ENCODE measurements around the gene WDR90. TPM values are rescaled to one million over a fixed set of nuclear protein-coding genes. Genes with fewer than 3 reads are reported as not detected.

The WDR90 gene
- total and polyA plus RNA-seq, 2 of the 13 experiments (the other 11 are each of a cell fraction or from before 2014, with no cell fraction given): 14.9 to 28.9 TPM

DNA sequence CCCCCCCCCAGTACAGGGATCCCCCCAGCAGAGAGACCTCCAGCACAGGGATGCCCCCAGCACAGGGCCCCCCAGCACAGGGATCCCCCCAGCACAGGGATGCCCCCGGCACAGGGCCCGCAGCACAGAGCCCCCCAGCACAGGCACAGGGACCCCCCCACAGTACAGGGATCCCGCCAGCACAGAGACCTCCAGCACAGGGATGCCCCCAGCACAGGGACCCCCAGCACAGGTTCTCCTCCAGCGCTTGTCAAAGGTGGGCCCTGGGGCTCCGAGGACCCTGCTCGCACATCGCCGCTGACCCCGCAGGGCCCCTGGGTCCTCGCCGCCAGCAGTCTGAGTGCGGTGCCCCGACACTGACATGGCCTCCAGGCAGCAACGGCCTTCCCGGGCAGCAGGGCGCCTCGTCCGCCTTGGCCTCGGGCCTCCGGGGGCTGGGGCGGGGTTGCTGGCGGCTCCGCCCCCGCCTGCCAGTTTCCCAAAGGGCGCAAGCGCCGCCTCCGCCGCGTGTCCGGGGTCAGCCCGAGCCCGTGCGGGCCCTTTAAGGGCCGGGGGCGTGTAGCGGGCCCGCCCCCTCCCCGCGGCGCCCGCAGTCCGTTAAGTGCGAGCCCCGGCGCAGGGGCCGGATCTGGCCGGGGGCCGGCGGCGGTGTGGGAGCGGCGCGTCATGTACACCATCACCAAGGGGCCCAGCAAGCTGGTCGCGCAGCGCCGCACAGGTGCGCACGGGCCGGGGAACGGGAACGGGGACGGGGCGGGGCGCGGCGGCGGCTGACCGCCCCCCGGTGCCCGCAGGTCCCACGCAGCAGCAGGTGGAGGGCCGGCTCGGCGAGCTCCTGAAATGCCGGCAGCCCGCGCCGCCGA is 7.6 kb upstream of the WDR90 start, which contains the start of gene MCRIP2 (continued):
- TF ChIP-seq ZNF737 (CRISPR knock-in tag; IDR thresholded peaks at IDR 0.05; ENCODE audit: borderline replicate concordance) (no peak), ZNF761 (CRISPR knock-in tag; conservative IDR thresholded peaks at IDR 0.05) (no peak; the same call in 1 of the 2 replicates), SAP130 (CRISPR knock-in tag; IDR thresholded peaks at IDR 0.05; ENCODE audit: low read depth) (peak; percentile 77), ZC3H4 (CRISPR knock-in tag; IDR thresholded peaks at IDR 0.05; ENCODE audit: borderline replicate concordance) (no peak), PHF21A (CRISPR knock-in tag; IDR thresholded peaks at IDR 0.05) (no peak; the same call in 1 of the 2 replicates), HCFC1 (IDR thresholded peaks at IDR 0.05; ENCODE audit: low read depth, low read length) (no peak), DPF2 (CRISPR knock-in tag; IDR thresholded peaks at IDR 0.05; ENCODE audit: borderline replicate concordance, low read depth) (no peak), ZMAT3 (CRISPR knock-in tag; conservative IDR thresholded peaks at IDR 0.05) (no peak; the same call in 1 of the 2 replicates), GPN1 (CRISPR knock-in tag; IDR thresholded peaks at IDR 0.05; ENCODE audit: borderline replicate concordance) (no peak), ATAD3A (CRISPR knock-in tag; IDR thresholded peaks at IDR 0.05) (no peak), MED13 (CRISPR knock-in tag; IDR thresholded peaks at IDR 0.05) (0 out of 2 replicates have a peak, but pooled peaks have one; percentile 18), ZNF354B (CRISPR knock-in tag; IDR thresholded peaks at IDR 0.05) (no peak), ZFP36L2 (CRISPR knock-in tag; IDR thresholded peaks at IDR 0.05) (no peak), TGIF2 (CRISPR knock-in tag; IDR thresholded peaks at IDR 0.05) (peak; percentile 48; the same call in 1 of the 2 replicates)
- TF ChIP-seq, protein P1, sequence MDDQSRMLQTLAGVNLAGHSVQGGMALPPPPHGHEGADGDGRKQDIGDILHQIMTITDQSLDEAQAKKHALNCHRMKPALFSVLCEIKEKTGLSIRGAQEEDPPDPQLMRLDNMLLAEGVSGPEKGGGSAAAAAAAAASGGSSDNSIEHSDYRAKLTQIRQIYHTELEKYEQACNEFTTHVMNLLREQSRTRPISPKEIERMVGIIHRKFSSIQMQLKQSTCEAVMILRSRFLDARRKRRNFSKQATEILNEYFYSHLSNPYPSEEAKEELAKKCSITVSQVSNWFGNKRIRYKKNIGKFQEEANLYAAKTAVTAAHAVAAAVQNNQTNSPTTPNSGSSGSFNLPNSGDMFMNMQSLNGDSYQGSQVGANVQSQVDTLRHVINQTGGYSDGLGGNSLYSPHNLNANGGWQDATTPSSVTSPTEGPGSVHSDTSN (CRISPR knock-in tag; IDR thresholded peaks at IDR 0.05; ENCODE audit: borderline replicate concordance): no peak
- TF ChIP-seq, protein P2, sequence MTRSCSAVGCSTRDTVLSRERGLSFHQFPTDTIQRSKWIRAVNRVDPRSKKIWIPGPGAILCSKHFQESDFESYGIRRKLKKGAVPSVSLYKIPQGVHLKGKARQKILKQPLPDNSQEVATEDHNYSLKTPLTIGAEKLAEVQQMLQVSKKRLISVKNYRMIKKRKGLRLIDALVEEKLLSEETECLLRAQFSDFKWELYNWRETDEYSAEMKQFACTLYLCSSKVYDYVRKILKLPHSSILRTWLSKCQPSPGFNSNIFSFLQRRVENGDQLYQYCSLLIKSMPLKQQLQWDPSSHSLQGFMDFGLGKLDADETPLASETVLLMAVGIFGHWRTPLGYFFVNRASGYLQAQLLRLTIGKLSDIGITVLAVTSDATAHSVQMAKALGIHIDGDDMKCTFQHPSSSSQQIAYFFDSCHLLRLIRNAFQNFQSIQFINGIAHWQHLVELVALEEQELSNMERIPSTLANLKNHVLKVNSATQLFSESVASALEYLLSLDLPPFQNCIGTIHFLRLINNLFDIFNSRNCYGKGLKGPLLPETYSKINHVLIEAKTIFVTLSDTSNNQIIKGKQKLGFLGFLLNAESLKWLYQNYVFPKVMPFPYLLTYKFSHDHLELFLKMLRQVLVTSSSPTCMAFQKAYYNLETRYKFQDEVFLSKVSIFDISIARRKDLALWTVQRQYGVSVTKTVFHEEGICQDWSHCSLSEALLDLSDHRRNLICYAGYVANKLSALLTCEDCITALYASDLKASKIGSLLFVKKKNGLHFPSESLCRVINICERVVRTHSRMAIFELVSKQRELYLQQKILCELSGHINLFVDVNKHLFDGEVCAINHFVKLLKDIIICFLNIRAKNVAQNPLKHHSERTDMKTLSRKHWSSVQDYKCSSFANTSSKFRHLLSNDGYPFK (CRISPR knock-in tag; IDR thresholded peaks at IDR 0.05; ENCODE audit: borderline replicate concordance): peak; percentile 98
- TF ChIP-seq, protein P3, sequence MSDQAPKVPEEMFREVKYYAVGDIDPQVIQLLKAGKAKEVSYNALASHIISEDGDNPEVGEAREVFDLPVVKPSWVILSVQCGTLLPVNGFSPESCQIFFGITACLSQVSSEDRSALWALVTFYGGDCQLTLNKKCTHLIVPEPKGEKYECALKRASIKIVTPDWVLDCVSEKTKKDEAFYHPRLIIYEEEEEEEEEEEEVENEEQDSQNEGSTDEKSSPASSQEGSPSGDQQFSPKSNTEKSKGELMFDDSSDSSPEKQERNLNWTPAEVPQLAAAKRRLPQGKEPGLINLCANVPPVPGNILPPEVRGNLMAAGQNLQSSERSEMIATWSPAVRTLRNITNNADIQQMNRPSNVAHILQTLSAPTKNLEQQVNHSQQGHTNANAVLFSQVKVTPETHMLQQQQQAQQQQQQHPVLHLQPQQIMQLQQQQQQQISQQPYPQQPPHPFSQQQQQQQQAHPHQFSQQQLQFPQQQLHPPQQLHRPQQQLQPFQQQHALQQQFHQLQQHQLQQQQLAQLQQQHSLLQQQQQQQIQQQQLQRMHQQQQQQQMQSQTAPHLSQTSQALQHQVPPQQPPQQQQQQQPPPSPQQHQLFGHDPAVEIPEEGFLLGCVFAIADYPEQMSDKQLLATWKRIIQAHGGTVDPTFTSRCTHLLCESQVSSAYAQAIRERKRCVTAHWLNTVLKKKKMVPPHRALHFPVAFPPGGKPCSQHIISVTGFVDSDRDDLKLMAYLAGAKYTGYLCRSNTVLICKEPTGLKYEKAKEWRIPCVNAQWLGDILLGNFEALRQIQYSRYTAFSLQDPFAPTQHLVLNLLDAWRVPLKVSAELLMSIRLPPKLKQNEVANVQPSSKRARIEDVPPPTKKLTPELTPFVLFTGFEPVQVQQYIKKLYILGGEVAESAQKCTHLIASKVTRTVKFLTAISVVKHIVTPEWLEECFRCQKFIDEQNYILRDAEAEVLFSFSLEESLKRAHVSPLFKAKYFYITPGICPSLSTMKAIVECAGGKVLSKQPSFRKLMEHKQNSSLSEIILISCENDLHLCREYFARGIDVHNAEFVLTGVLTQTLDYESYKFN (CRISPR knock-in tag; conservative IDR thresholded peaks at IDR 0.05): peak; percentile 30; the same call in 1 of the 2 replicates
- TF ChIP-seq, protein P4, sequence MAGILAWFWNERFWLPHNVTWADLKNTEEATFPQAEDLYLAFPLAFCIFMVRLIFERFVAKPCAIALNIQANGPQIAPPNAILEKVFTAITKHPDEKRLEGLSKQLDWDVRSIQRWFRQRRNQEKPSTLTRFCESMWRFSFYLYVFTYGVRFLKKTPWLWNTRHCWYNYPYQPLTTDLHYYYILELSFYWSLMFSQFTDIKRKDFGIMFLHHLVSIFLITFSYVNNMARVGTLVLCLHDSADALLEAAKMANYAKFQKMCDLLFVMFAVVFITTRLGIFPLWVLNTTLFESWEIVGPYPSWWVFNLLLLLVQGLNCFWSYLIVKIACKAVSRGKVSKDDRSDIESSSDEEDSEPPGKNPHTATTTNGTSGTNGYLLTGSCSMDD (CRISPR knock-in tag; IDR thresholded peaks at IDR 0.05): no peak
- TF ChIP-seq, protein P5, sequence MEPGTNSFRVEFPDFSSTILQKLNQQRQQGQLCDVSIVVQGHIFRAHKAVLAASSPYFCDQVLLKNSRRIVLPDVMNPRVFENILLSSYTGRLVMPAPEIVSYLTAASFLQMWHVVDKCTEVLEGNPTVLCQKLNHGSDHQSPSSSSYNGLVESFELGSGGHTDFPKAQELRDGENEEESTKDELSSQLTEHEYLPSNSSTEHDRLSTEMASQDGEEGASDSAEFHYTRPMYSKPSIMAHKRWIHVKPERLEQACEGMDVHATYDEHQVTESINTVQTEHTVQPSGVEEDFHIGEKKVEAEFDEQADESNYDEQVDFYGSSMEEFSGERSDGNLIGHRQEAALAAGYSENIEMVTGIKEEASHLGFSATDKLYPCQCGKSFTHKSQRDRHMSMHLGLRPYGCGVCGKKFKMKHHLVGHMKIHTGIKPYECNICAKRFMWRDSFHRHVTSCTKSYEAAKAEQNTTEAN (CRISPR knock-in tag; conservative IDR thresholded peaks at IDR 0.05): peak; percentile 68; the same call in 1 of the 2 replicates
